ENCODE measurements around the gene CLRN2.

CLRN2 gene

DNA sequence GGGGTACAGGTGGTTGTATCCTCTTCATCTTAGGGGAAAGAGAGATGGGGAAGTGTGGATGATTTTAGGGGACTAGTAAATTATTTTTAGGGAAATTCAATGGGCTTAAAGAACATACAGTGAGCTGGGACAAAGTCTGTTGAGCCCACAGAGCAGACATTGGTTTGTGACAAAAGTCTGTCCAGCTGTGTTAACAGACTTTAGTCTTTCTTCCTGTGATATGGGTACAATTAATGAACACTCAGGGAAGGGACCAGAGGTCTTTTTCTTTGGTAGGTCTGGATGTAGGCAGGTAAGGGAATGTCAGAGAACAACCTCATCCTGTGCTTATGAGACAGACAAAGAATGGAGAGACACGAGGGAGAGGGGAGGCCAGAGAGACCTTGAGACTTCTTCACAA, 2.0 kb downstream of the CLRN2 start:
- Histone ChIP-seq H3K4me3 (replicated peaks; ENCODE audit: insufficient read depth, low read length) (no peak overlapping the region), H3K27me3 (ENCODE audit: insufficient read depth, poor library complexity, severe bottlenecking) (no peaks in the 10 kb centered on the region), H3K27ac (replicated peaks) (no peak overlapping the region)
- TF ChIP-seq POLR2AphosphoS5 (IDR thresholded peaks at IDR 0.05; ENCODE audit: low read depth) (no peak), SPI1 (IDR thresholded peaks at IDR 0.05; ENCODE audit: borderline replicate concordance, low read depth) (no peak), GABPA (IDR thresholded peaks at IDR 0.05; ENCODE audit: low read depth) (no peak)
- TF ChIP-seq, protein P1, sequence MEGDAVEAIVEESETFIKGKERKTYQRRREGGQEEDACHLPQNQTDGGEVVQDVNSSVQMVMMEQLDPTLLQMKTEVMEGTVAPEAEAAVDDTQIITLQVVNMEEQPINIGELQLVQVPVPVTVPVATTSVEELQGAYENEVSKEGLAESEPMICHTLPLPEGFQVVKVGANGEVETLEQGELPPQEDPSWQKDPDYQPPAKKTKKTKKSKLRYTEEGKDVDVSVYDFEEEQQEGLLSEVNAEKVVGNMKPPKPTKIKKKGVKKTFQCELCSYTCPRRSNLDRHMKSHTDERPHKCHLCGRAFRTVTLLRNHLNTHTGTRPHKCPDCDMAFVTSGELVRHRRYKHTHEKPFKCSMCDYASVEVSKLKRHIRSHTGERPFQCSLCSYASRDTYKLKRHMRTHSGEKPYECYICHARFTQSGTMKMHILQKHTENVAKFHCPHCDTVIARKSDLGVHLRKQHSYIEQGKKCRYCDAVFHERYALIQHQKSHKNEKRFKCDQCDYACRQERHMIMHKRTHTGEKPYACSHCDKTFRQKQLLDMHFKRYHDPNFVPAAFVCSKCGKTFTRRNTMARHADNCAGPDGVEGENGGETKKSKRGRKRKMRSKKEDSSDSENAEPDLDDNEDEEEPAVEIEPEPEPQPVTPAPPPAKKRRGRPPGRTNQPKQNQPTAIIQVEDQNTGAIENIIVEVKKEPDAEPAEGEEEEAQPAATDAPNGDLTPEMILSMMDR (IDR thresholded peaks at IDR 0.05; ENCODE audit: insufficient read depth, low read length), result no peak
- TF ChIP-seq, protein P2, sequence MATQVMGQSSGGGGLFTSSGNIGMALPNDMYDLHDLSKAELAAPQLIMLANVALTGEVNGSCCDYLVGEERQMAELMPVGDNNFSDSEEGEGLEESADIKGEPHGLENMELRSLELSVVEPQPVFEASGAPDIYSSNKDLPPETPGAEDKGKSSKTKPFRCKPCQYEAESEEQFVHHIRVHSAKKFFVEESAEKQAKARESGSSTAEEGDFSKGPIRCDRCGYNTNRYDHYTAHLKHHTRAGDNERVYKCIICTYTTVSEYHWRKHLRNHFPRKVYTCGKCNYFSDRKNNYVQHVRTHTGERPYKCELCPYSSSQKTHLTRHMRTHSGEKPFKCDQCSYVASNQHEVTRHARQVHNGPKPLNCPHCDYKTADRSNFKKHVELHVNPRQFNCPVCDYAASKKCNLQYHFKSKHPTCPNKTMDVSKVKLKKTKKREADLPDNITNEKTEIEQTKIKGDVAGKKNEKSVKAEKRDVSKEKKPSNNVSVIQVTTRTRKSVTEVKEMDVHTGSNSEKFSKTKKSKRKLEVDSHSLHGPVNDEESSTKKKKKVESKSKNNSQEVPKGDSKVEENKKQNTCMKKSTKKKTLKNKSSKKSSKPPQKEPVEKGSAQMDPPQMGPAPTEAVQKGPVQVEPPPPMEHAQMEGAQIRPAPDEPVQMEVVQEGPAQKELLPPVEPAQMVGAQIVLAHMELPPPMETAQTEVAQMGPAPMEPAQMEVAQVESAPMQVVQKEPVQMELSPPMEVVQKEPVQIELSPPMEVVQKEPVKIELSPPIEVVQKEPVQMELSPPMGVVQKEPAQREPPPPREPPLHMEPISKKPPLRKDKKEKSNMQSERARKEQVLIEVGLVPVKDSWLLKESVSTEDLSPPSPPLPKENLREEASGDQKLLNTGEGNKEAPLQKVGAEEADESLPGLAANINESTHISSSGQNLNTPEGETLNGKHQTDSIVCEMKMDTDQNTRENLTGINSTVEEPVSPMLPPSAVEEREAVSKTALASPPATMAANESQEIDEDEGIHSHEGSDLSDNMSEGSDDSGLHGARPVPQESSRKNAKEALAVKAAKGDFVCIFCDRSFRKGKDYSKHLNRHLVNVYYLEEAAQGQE (IDR thresholded peaks at IDR 0.05; ENCODE audit: insufficient replicate concordance, low read depth), result no peak
- no peak for DNase-seq (ENCODE audit: low read depth in 1 of 2, low spot score in 1 of 2)

DNA sequence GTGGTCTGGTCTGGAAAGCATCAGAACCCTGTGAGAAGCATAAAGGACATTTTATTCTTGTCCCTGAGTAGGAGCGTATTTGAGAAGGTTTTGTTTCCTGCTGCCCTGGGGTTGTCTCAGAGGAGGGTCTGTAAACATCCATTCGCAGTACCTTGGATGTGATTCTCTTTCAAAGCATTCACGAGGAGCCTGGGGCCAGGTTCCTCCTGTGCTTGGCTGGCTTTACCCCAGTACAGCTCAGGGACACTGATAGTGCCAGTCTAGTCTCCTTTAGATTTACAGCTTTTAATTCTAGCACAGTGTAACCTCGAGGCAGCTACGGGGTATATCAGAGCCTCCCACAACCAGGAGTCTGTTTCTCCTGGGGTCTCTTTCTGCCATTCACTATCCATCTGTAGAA, 2.7 kb downstream of the CLRN2 start:
- no peak overlapping the region for H3K4me3 ChIP-seq (replicated peaks; ENCODE audit: insufficient read depth, low read length)
- TF ChIP-seq, protein P2 (IDR thresholded peaks at IDR 0.05; ENCODE audit: insufficient replicate concordance, low read depth), result no peak
- no peak for TF ChIP-seq GABPA (IDR thresholded peaks at IDR 0.05; ENCODE audit: low read depth)
- TF ChIP-seq, protein P1 (IDR thresholded peaks at IDR 0.05; ENCODE audit: insufficient read depth, low read length), result no peak
- TF ChIP-seq SPI1 (IDR thresholded peaks at IDR 0.05; ENCODE audit: borderline replicate concordance, low read depth), result no peak
- TF ChIP-seq POLR2AphosphoS5 (IDR thresholded peaks at IDR 0.05; ENCODE audit: low read depth), result no peak
- DNase-seq (ENCODE audit: low read depth in 1 of 2, low spot score in 1 of 2), result no peak
- H3K27ac ChIP-seq (replicated peaks), result no peak overlapping the region
- H3K27me3 ChIP-seq (ENCODE audit: insufficient read depth, poor library complexity, severe bottlenecking), result no peaks in the 10 kb centered on the region

DNA sequence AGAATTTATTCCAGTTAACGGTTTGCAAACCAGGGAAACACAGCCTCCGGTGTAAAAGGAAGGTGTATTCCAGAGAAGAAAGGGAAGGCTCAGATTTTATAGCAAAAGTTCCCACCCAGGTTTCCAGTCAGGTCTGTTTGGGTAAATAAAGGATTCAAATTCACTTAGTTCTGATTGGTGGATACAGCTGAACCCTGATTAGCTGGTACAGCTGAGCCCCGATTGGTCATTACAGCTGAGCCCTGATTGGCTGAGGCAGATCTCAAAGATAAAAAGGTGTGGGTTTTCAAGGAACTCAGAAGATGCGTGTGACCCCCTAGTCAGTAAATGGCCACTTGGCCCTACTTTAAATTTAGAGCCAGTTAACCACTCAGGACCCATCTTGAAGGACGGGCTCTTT, 6.6 kb downstream of the CLRN2 start:
- DNase-seq (ENCODE audit: low read depth in 1 of 2, low spot score in 1 of 2), result no peak
- TF ChIP-seq, protein P2 (IDR thresholded peaks at IDR 0.05; ENCODE audit: insufficient replicate concordance, low read depth), result no peak
- TF ChIP-seq, protein P1 (IDR thresholded peaks at IDR 0.05; ENCODE audit: insufficient read depth, low read length), result no peak
- TF ChIP-seq GABPA (IDR thresholded peaks at IDR 0.05; ENCODE audit: low read depth), result no peak
- TF ChIP-seq POLR2AphosphoS5 (IDR thresholded peaks at IDR 0.05; ENCODE audit: low read depth), result no peak
- no peak for TF ChIP-seq SPI1 (IDR thresholded peaks at IDR 0.05; ENCODE audit: borderline replicate concordance, low read depth)
- H3K27me3 ChIP-seq (ENCODE audit: insufficient read depth, poor library complexity, severe bottlenecking), result no peaks in the 10 kb centered on the region
- H3K27ac ChIP-seq (replicated peaks), result no peak overlapping the region
- H3K4me3 ChIP-seq (replicated peaks; ENCODE audit: insufficient read depth, low read length), result no peak overlapping the region

Data from HL-60 (cell line).